Stimulated activated CD8-positive, alpha-beta memory T cell treated with anti-CD3 and anti-CD28 coated beads, Interleukin-7, amount 100 ng/mL, for 4 hours (primary cell): ENCODE results near the gene UBASH3B.

ENCODE experiments used
- DNase-seq, 2 donors: peaks; one replicate each; pipeline ENCODE4 v3.0.0-alpha.2; 2020; ENCODE audit warnings: low read depth in 2 of 2

The UBASH3B gene

DNA sequence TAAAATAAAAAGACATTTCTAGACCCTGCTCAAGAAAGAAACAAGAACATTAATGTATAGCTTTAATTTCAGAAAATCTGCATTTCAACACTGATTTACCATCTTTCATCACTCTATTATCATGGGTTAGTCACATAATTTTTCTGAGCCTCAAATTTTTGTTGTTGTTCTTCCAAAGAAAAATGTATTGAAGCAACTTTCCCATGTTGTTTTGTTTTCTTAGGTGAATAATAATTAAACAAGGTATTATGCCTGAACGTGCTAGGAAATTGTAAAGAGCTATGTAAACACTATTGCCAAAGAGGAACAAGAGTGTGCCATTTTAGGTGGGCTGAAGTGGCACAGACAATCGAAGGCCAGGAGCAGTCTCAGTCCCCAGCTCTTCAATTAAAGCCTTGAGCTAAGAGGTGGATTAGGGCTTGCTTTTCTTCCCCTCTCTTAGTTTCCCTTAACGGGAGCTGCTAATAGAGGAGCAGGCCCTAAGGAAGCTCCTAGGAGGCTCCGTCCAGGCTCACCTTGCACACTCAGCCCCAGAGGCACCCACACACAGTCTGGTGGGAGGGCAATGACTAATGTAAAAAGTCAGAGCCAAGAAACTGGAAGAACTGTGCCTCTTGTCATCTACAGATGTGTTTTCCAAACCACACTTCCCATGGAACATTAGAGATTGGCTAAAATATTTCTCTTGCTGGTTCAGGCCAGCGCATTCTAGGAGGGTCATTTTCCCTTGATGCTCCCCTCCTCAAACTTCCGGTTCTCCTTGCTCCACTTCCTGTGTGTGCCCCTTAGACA lies 8.8 kb upstream of the UBASH3B start:
- no peak for DNase-seq

DNA sequence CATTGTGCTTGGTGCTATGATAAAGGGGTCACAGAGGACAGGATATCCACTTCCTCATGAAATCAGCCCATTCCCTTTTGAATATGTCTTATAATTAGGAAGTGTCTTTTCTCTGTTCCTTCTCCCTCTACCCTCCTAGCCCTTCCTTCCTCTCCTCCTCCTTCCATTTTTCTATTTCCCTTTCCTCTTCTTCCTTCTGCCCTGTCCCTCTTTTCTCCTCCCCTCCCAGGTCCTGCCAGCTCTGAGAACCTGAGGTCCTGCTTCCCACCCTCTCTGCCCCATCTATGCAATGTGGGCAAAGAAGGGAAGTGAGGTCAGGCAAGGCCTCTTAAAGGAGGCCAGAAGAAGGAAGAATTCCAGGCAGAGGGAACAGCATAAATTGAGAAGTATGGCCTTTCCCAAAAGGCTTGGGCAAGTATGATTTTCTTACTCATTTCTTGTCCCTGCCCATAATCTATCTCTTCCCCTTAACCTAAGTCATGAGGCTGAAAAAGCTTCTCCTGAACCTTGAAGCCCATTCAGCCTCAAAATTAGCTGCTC lies 7.7 kb upstream of the UBASH3B start:
- DNase-seq = no peak

DNA sequence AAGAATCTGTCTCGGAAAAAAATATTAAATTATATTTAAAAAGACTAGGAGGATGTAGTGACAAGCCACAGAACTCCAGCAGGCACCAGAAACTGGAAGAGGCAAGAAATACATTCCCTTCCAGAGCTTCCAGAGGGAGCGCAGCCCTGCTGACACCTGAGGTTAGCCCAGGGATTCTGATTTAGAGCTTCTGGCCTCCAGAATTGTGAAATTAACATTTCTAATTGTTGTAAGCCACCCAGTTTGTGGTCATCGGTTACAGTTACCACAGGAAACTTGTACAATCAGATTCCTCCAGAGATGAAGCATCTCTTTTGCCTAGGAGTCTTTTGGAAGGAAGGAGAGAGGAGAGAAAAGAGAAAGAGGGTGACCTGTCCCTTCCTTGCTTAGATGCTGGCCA lies 6.4 kb upstream of the UBASH3B start:
- no peak for DNase-seq

DNA sequence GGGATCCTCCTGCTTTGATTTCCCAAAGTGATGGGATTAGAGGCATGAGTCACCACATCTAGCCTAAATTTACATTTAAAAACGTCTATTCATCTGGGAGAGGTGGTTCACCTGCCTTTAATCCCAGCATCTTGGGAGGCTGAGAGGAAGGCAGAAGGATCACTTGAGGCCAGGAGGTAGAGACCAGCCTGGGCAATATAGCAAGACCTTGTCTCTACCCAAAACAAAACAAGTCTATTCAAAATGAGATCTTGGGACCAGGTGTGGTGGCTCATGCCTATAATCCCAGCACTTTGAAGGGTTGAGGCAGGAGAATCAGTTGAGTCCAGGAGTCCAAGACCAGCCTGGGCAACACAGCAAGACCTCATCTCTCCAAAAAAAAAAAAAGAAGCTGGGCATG lies 4.9 kb upstream of the UBASH3B start:
- no peak for DNase-seq

DNA sequence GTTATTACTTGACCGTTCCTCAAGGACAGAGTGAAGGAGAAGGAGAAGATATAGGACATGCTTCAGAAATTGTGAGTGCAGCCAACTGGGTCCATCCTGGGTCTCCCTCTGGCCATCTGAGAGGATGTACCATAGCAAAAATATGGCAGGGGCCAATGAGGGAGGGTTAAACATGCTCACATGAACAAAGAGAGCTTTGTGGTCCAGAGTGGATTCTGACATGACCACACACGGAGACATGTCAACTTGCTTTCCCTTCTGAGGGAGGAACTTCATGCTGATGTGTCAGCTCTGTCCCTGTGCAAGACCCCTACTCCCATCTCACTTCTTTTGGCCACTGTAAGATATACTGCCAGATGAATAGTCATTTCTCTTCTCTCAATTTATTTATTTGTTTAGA lies 3.0 kb upstream of the UBASH3B start:
- no peak for DNase-seq

DNA sequence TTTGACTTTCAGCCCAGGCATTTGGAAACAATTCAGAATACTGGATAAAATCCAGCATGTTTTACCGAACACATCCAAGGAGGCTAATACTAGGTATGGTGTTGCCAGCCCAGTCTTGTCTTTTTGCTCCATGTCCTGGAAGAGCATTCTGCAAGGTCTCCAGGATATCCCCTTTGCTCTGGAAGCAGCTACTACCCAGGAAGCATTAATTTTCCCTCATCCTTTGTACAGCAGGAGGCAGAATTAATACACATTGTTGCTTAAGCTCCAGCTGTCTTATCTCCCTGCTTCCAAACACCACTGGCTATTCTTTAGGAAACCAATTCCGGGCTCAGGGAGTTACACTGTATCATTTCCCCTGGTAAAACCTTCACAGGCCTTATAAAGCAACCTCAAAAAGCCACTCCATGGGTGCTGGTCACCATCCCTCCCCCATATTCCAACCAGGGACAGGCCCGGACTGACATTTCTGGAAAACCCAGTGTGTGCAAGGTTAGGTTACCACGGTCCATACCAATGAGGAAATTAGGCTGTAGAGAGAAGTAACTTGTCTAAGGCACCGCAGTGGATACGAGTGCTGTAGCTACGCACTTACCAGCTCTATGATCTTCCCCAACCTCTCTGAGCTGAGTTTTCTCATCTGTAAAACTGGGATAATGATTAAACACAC lies 1.5 kb upstream of the UBASH3B start:
- DNase-seq = no peak

DNA sequence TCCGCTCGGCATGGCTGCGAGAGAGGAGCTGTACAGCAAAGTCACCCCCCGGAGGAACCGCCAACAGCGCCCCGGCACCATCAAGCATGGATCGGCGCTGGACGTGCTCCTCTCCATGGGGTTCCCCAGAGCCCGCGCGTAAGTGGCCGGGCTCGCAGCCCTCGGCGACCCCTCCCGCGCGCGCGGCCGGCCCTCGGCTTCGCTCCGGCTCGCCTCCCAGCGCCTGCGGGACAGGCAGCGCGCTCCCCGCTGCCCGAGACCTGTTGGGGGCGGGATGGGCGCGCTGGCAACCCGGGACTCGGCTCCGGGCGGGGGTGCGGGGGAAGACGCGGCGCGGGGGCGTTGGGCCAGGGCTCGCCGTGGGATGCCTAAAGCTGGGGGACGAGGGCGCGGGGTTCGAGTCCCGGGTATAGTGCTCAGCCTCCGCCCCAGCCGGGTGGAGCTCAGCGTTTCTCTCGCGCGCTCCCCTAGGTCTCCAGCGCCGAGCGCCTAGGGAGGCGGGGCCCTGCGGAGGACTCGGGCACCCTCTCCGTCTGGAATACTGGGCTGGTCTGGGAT lies 630 bp downstream of the UBASH3B start:
- peak in 1 of 2 donors; percentile 66 for DNase-seq

DNA sequence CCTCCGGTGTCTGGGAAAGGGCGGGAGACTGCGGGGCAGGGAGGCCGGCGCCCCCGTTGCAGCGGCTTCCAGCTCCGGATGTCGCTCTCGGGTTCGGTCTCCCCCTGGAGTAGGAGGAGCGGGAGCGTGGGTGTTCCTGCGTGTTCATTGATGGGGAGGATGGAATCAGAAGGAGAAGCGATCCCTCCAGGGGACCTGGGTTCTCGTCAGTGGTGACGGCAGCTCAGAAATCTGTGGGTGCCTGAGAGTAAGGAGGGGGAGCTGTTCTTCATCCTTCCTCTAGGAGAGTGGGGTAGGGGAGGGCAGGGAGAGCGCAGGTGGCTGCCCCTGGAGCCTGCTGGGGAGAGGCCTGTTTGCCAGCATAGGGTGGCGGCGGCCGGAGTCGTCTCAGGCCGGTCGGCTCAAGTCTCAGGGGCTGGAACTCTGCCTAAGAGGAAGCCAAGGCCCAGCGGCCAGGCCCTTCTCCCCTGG lies 1.1 kb downstream of the UBASH3B start:
- DNase-seq = peak in 1 of 2 donors; percentile 25

DNA sequence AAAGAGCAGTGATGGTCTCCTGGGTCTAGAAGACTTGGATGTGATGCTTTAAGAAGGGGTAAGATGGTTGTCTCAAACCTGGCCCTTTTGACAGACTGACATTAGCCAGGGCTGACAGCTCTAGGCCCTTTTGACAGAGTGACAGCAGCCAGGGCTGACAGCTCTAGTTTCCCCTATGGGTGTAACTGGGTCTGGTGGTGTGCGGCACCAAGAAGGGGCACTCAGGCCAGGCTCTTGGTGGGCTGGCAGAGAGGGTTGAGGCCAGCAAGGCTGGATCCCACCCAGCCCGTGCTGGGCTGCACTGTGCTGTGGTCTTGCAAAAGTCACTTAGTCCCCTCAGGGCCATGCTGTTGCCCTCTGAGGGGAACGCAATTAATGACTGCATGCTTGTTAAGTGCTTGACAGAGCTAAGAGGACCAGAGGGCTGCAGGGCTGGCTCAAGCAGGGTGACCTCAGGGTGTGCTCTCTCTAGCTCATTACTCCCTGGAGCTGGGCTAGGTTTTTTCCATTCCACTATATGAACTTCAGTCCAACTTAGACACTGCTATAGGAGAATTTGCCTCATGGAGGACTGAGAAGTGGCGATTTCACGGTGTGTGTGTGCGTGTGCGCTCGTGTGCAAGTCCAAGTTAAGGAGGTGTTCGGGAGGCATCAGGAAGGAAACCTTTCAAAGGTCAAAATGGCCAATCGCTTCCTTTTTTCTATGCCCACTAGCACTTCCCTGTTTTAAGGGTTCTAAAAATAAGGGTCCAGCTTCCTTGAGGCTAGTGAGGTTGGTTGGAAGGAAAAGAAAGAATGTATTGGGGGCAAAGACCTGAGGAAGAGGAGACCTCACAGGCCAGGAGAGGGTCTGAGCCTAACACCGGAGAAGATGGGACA lies 4.4 kb downstream of the UBASH3B start:
- no peak for DNase-seq

DNA sequence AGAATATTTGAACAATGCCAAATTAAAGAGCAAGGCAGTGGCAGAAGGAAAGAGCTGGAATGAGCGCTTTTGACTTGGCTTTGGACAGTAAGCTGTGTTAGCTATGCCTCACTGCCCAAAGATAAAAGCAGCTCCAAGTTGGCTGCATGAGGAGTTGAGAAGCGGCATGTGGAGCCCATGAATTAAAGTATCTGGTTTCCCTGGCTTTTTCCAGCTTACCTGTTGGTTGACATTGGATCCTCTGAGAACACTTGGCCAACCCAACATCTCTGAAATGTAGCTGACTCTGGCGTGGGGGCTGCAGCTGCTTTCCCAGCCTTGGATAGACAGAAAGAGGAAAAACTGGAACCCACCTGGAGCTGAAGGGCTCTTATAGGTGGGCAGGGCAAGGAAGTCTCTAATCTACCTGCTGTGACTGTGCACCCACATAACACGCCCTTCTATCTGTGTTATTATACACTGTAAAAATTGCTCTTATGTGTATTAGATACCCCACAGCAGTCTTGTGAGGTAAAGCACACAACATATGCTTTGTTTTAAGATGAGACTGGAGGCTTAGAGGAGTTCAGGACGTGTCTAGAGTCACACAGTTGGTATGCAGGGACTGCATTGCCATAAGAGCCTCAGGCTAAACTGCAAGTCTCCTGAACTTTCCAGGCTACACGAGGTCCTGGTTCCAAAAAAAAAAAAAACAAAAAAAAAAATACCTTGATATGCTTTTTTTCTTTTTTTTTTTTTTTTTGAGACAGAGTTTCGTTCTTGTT lies 5.8 kb downstream of the UBASH3B start:
- DNase-seq = no peak

DNA sequence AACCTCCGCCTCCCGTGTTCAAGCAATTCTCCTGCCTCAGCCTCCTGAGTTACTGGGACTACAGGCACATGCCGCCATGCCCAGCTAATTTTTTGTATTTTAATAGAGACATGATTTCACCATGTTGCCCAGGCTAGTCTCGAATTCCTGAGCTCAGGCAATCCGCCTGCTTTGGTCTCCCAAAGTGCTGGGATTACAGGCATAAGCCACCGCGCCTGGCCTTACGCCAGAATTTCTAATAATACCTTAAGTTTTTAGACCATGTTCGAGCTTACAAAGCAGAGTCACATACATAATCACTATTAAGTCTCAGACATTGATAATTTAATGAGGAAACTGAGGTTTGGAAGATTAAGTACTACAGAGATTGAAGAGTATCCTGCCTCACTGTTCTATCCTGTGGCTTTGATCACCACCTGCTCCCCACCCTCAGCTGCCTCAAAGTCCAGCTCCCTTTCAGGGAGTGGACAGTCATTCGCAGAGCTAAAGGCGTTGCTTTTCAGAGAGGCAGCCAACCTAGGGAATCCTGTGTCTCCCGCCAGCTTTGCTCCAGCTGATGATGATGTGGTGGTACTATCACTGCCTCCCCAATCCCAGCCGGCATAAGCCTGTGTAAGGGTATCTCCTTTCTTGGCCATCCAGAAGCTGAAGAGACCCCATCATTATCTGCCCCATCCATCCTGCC lies 7.7 kb downstream of the UBASH3B start:
- DNase-seq = no peak

DNA sequence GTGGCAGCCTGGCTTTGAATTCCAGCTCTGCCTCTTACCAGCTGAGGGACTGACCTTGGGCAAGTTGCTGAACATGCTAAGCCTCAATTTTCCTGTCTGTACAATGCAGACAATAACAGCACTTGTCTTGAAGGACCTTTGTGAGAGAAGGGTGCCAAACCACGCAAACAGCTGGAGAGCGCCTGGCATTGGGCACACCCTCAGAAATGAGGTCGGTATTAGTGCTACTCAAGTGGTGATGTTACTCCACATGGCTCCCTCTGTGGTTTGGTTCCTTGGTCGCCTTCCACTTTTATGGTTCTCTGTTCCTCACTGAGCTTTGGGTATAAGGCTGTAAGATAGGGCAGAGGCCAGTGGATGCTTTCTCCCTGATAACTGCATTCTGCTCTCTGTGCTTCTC lies 8.2 kb downstream of the UBASH3B start:
- DNase-seq = no peak

DNA sequence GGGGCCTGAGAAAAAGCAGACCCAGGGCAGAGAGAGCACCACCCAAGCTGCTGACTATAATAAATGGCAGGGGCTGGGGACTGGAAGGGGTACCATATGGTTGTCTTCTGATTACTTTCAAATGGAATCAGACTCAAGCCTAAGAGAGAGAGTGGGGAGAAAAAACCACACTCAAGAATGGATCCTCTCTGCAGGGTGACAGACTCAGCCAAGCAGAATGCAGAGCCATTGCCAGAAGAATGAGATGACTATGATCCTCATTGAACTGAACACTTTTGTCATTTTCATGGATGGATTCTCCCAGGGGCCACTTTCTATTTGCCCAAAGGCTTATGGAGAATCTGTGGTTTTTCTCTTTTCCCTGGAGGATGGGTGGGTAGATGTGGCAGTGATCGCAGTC lies 8.7 kb downstream of the UBASH3B start:
- DNase-seq = no peak

DNA sequence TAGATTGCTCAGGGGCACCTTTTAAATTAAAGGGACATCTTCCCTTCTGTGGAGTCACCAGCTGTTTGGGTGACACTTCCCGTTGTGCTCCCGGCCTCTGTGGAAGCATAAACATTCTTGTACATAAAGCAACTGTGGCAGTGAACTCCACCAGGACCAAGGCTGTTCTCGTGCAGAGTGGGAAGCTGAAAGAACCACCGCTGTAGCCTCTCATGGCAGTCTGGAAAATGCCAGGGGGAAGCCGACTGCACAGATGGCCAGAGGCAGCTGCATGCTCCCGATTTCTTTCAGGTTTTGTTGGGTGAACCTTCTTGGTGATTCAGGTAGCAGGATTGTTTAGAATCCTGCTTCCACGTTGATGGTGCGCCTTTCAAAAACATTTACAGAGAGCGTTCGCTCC lies 10.3 kb downstream of the UBASH3B start:
- no peak for DNase-seq

DNA sequence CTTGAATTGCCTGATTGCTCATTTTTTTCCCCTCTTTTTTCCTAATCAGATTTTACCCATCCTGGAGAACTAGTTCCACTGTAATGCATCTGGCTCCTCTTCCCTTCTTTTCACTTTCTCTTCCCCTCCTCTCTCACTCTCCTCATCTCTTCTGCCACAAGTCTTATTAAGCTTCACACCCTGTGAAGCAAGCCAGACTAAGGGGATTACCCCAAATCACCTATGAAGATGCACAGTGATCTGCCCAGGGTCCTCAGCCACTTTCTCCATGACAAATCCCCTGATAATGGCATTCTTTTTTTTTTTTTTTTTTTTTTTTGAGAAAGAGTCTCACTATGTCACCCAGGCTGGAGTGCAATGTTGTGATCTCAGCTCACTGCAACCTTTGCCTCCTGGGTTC lies 11.2 kb downstream of the UBASH3B start:
- DNase-seq = no peak

DNA sequence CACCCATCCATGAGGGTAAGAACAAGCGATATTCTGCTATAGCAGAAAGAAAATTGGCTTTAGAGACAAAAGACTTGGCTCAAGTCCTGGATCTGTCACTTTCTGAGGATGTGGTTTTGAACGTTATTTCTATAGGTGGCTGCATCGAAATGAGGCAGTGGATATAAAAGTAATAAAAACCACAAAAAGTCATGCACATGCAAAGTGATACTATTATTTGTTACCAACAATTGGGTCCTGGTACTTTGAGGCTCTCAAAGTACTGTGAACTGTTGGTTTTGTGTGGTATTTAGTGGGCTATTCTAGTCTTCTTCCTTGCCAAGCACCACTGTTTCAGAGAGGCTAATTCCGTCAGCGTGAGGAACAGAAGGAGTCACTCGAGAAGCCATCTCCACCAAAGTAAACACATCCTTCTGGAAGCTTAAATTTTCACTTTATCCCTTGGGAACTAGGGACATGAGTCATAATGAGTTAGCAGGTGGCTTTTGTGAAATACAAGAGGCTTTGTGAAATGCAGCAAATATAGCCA lies 13.1 kb downstream of the UBASH3B start:
- no peak for DNase-seq

DNA sequence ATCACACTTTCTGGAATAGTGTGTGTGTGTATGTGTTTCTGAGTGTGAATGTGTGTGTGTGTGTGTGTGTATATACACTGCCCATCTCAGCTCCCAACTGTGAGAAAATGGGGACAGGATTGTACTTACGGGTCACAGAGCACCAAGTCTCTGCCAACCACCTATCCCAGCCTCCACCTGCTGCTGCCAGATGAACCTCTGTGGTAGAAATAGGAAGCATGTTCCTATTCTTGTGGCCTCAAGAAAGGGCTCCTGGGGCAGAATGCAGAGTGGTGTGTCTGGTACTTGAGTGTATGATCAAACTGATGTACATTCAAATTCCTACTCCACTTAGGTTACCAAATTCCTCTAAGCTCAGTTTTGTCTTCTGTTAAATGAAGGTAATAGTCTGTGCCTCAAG lies 14.6 kb downstream of the UBASH3B start:
- no peak for DNase-seq

DNA sequence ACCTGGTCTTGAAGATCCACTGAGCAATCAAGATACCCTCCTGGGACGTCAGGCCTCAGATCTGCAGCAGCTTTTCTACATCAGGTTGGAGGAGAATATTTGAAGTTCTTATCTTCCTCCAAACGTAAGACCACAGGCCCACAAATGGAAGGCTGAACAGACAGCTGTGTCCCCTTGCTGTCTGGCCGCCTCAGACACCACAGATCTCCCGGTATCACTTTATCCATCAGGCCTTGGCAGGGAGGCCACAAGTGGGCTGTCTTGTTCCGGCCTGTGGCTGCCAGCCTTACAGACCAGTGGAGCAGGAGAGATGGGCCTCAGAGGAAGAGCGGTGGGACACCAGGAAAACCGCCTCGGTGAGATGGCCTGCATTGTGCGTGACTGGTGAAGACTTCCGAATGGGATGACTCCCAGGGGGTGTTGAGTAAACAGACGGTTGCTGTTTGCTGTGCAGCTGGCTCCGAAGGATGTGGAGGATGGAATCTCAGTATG lies 15.9 kb downstream of the UBASH3B start:
- DNase-seq = no peak

DNA sequence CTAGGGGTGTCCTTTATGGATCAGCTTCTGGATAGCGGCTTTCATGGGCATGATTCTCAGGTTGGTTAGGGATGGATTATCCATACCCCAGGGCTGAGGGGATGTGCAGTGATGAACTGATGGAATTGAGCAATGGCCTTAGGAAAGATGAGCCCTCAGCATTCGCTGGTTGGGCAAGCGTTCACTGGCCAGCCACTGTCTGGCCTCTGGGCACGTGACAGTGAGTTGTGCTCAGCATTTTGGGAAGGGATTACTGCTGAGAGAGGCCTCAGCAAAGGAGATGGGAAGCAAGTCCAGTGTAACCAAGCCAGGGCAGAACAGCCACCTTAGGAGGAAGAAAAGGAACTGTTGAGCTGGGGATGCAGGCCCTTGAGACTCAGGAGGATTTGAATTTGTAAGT lies 17.4 kb downstream of the UBASH3B start:
- DNase-seq = no peak

DNA sequence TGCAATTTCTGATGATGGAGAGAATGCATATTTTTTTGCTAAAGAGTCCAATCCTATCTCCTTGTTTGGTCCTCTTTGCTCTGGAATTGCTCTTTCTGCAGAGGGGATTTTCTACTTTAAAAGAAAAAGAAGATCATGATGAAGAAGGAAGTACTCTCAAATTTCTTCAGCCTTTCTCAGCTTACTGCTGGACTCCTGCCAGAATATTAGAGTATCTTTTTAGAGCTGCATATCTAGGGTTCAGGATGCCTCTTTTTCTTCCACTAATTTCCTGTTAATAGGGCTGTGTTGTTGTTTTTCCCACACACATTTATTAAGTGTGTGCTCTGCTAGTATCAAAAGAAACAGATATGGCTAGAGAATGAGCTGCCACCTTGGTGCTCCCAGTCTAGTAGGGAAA lies 18.2 kb downstream of the UBASH3B start:
- no peak for DNase-seq
